ENCODE results near the gene EPG5. TPM values are rescaled to one million over a fixed set of nuclear protein-coding genes. Genes with fewer than 3 reads are reported as not detected.
A peak's percentile ranks its signal among the peaks of the same experiment; 100 is the strongest.

The EPG5 gene
- total RNA-seq, 4 donors from 2014 or later = 24.3 to 42.2 (median 35.6) TPM

DNA sequence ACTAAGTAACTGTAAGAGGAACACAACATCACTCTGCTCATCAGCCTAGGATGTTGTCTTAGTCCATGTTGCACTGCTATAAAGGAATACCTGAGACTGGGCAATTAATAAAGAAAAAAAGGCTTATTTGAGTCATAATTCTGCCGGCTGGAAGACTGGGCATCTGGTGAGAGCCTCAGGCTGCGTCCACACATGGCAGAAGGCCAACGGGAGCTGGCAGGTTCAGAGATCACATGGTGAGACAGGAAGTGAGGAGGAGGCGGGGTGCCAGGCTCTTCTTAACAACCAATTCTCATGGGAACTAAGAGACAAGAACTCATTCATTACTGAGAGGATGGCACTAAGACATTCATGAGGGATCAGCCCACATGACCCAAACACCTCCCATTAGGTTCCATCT is 46.8 kb downstream of the EPG5 start:
- TF ChIP-seq POLR2AphosphoS5 (IDR thresholded peaks at IDR 0.05) = no peak
- no peak for TF ChIP-seq EP300 (IDR thresholded peaks at IDR 0.05; ENCODE audit: low read depth)
- no peak for TF ChIP-seq POLR2A (IDR thresholded peaks at IDR 0.05)
- no peaks in the 10 kb centered on the region for H3K27me3 ChIP-seq
- no peak overlapping the region for H3K27ac ChIP-seq
- no peaks in the 10 kb centered on the region for H3K9me3 ChIP-seq
- peaks cover 0 to 60% (median 23%) of the 10 kb centered on the region in 4 donors for H3K36me3 ChIP-seq
- H3K4me3 ChIP-seq = no peak overlapping the region
- WGBS, 2 donors (ENCODE audit: low coverage in 1 of 2) = 13 to 21% methylated on average over 3 to 4 of the region's 4 CpGs
- H3K4me1 ChIP-seq = peaks cover 0 to 5% (median 2%) of the 10 kb centered on the region in 4 donors
- peak; percentile 60 for DNase-seq
- in situ Hi-C loops (cut with MboI; ENCODE audit: low pct_ligation_motif_present in 1 of 4, low pct_unique_long_range_greater_than_20kb in 1 of 4, low sequenced_read_pairs in 3 of 4) (no loop called here), intact Hi-C loops (cut with DNase I; ENCODE audit: low total_unique reads) (no loop called here)

DNA sequence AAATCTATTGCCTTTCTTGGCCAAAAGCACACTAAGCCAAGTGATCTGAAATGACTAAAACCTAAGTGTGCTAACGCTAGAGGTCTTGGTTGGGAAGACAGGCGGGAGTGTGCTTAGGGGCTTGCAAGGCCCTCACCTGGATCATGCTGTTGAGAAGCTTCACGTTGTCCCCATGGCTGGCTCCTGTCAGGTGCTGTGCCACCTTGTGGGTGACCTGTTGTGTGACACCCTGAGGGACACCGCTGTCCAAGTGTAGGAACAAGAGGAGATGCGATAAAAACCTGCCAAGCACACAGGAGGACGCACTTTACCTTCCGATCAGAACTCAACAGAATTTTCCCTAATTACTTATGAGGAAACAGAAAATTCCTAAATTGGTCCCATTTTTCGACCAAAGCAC is 50.8 kb downstream of the EPG5 start:
- no peak for TF ChIP-seq EP300 (IDR thresholded peaks at IDR 0.05; ENCODE audit: low read depth)
- TF ChIP-seq, protein P1, sequence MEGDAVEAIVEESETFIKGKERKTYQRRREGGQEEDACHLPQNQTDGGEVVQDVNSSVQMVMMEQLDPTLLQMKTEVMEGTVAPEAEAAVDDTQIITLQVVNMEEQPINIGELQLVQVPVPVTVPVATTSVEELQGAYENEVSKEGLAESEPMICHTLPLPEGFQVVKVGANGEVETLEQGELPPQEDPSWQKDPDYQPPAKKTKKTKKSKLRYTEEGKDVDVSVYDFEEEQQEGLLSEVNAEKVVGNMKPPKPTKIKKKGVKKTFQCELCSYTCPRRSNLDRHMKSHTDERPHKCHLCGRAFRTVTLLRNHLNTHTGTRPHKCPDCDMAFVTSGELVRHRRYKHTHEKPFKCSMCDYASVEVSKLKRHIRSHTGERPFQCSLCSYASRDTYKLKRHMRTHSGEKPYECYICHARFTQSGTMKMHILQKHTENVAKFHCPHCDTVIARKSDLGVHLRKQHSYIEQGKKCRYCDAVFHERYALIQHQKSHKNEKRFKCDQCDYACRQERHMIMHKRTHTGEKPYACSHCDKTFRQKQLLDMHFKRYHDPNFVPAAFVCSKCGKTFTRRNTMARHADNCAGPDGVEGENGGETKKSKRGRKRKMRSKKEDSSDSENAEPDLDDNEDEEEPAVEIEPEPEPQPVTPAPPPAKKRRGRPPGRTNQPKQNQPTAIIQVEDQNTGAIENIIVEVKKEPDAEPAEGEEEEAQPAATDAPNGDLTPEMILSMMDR (IDR thresholded peaks at IDR 0.05) = no peak
- TF ChIP-seq POLR2AphosphoS5 (IDR thresholded peaks at IDR 0.05) = no peak
- TF ChIP-seq POLR2A (IDR thresholded peaks at IDR 0.05) = no peak
- Histone ChIP-seq H3K27ac (no peak overlapping the region), H3K9me3 (no peaks in the 10 kb centered on the region), H3K36me3 (peaks cover 0 to 61% (median 28%) of the 10 kb centered on the region in 4 donors), H3K4me1 (peaks cover 0 to 5% (median 2%) of the 10 kb centered on the region in 4 donors), H3K4me3 (no peak overlapping the region), H3K27me3 (no peaks in the 10 kb centered on the region)
- DNase-seq = no peak
- WGBS, 2 donors (ENCODE audit: low coverage in 1 of 2) = 91 to 100% methylated on average over 4 to 8 of the region's 8 CpGs
- intact Hi-C loops (cut with DNase I; ENCODE audit: low total_unique reads) (no loop called here), in situ Hi-C loops (cut with MboI; ENCODE audit: low pct_ligation_motif_present in 1 of 4, low pct_unique_long_range_greater_than_20kb in 1 of 4, low sequenced_read_pairs in 3 of 4) (no loop called here)

DNA sequence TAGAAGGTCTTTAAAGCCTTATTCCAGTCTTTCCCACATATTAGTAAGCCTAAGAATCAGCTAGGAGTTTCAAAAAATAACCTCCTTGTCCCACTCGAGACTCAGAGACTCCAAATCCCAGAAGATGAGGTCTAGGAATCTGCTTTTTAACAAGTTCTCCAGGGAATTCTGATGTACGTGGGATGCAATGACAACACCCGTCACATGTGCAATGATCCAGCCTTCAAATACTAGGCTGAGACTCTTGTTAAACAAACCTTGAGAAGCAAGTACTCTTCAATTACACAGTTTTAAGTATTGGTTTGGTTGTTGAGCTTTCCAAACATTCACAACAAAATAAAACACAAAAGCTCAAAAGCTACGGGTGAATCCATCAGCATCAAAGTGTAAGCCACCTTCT is 53.9 kb downstream of the EPG5 start:
- Histone ChIP-seq H3K4me1 (no peaks in the 10 kb centered on the region), H3K27ac (no peak overlapping the region), H3K27me3 (no peaks in the 10 kb centered on the region), H3K9me3 (no peaks in the 10 kb centered on the region), H3K36me3 (peaks cover 0 to 81% (median 31%) of the 10 kb centered on the region in 4 donors), H3K4me3 (no peak overlapping the region)
- no peak for DNase-seq
- intact Hi-C loops (cut with DNase I; ENCODE audit: low total_unique reads) = no loop called here
- TF ChIP-seq POLR2AphosphoS5 (IDR thresholded peaks at IDR 0.05) (no peak), POLR2A (IDR thresholded peaks at IDR 0.05) (no peak), EP300 (IDR thresholded peaks at IDR 0.05; ENCODE audit: low read depth) (no peak)
- TF ChIP-seq, protein P1 (IDR thresholded peaks at IDR 0.05) = no peak
- WGBS, 2 donors (ENCODE audit: low coverage in 1 of 2) = 87 to 100% methylated on average over 2 to 4 of the region's 4 CpGs
- in situ Hi-C loops (cut with MboI; ENCODE audit: low pct_ligation_motif_present in 1 of 4, low pct_unique_long_range_greater_than_20kb in 1 of 4, low sequenced_read_pairs in 3 of 4) = no loop called here

DNA sequence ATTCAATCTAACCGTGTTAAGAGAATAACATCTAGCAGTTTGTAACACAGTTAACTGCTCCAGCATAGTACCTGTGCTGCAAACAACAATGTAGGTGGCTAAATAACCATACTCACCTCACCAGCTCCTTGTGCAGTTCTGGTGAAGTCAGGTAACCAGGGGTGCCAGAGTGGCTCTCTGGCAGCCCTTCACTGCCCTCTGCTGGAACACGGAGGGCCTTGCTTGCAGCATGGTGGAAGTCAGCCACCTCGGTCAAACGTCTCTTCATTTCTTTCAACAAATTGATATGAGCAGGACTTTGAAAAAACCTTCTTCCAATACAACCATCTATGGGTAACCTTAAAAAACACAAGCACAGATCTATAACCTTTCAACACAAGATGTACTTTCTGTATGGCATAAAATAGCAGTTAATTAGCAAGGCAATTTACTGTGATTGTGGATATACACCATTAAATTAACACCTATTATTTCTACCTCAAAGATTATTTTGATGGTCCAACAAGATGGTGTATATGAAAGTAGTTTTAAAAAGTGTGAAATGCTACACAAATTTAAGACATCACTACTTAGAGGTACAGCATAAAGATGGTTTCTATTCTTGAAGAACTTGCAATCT is 56.6 kb downstream of the EPG5 start:
- in situ Hi-C loops (cut with MboI; ENCODE audit: low pct_ligation_motif_present in 1 of 4, low pct_unique_long_range_greater_than_20kb in 1 of 4, low sequenced_read_pairs in 3 of 4) = no loop called here
- no peaks in the 10 kb centered on the region for H3K9me3 ChIP-seq
- no peaks in the 10 kb centered on the region for H3K4me1 ChIP-seq
- TF ChIP-seq, protein P1 (IDR thresholded peaks at IDR 0.05) = peak; percentile 38 to 60 (median 50)
- TF ChIP-seq POLR2A (IDR thresholded peaks at IDR 0.05) = no peak
- peak; percentile 37 for DNase-seq
- peaks cover 0 to 73% (median 29%) of the 10 kb centered on the region in 4 donors for H3K36me3 ChIP-seq
- H3K4me3 ChIP-seq = no peak overlapping the region
- no peaks in the 10 kb centered on the region for H3K27me3 ChIP-seq
- intact Hi-C loops (cut with DNase I; ENCODE audit: low total_unique reads) = no loop called here
- WGBS, 2 donors (ENCODE audit: low coverage in 1 of 2) = 40% methylated on average over 4 of the region's 4 CpGs; no CpG with 5 or more reads in 1 of the 2 donors
- no peak overlapping the region for H3K27ac ChIP-seq
